ENCODE data around the gene NEK10.

DNA sequence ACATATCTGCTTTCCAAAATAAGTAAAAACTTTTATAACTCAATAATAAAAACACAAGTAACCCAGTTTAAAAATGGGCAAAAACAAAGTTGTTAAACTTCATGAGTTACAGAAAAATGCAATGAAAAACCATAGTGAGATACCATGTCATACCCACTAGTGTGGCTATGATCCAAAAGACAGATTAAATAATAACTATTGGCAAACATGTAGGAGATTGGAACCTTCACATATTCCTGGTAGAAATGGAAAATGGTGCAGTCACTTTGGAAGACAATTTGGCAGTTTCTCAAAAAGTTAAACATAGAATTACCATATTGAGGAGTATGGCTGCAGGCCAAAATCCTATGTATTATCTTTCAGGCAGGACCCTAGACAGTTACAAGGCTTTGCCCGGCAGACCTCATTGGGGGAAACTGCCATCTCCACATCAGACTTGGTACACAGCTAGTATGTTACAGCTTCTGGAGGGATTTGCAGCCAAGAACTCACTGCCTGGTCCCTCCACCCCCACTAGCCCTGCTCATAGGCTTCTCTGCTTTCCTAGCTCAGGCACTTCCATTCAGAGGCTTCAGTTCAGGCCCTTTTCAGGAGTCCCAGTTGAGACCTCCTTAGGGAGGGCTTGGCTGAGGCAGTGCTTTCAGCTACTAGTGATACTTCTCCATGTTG, 147.8 kb downstream of the NEK10 start:
- TF ChIP-seq, protein P1, sequence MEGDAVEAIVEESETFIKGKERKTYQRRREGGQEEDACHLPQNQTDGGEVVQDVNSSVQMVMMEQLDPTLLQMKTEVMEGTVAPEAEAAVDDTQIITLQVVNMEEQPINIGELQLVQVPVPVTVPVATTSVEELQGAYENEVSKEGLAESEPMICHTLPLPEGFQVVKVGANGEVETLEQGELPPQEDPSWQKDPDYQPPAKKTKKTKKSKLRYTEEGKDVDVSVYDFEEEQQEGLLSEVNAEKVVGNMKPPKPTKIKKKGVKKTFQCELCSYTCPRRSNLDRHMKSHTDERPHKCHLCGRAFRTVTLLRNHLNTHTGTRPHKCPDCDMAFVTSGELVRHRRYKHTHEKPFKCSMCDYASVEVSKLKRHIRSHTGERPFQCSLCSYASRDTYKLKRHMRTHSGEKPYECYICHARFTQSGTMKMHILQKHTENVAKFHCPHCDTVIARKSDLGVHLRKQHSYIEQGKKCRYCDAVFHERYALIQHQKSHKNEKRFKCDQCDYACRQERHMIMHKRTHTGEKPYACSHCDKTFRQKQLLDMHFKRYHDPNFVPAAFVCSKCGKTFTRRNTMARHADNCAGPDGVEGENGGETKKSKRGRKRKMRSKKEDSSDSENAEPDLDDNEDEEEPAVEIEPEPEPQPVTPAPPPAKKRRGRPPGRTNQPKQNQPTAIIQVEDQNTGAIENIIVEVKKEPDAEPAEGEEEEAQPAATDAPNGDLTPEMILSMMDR (conservative IDR thresholded peaks at IDR 0.05; ENCODE audit: low read depth, low read length) = no peak
- no peak for TF ChIP-seq EZH2 (IDR thresholded peaks at IDR 0.05; ENCODE audit: borderline replicate concordance, low read depth, low read length, poor library complexity, severe bottlenecking)
